Uterus (tissue), 4 donors: ENCODE data around the gene LGMN. TPM values are rescaled to one million over a fixed set of nuclear protein-coding genes. Genes with fewer than 3 reads are reported as not detected.

ENCODE experiments used
- DNase-seq, 2 donors: peaks; one replicate each; pipeline ENCODE4 v3.0.0-alpha.2; 2019 to 2020
- H3K27ac ChIP-seq, 2 donors: fragments of 200-600 bp; sonication (generic); 1 replicate in 1 of 2; 2 replicates in 1 of 2; pipeline ENCODE4 v1.5.1; 2016 to 2018
- H3K27me3 ChIP-seq, 2 donors: fragments of 200-600 bp; sonication (generic); one replicate each; pipeline ENCODE4 v1.5.1; 2018 to 2019; ENCODE audit warnings: control low read depth in 1 of 2
- H3K36me3 ChIP-seq, 2 donors: fragments of 200-600 bp; sonication (generic); one replicate each; pipeline ENCODE4 v1.5.1; 2019; ENCODE audit warnings: control low read depth in 1 of 2
- H3K4me1 ChIP-seq, 2 donors: fragments of 200-600 bp; sonication (generic); one replicate each; pipeline ENCODE4 v1.5.1; 2018 to 2019; ENCODE audit warnings: control low read depth in 1 of 2
- H3K4me3 ChIP-seq, 2 donors: fragments of 200-600 bp; sonication (generic); 1 replicate in 1 of 2; 2 replicates in 1 of 2; pipeline ENCODE4 v1.5.1; 2018 to 2019; ENCODE audit warnings: mild to moderate bottlenecking in 1 of 2
- H3K9me3 ChIP-seq, 2 donors: fragments of 200-600 bp; sonication (generic); one replicate each; pipeline ENCODE4 v1.5.1; 2019; ENCODE audit warnings: control low read depth in 1 of 2
- POLR2A ChIP-seq, 2 donors: fragments of 450-650 bp; IDR thresholded peaks; one replicate each; pipeline ENCODE4 v1.6.1; 2016; ENCODE audit warnings: antibody characterized with exemption in 2 of 2, mild to moderate bottlenecking in 1 of 2, moderate library complexity in 1 of 2
- intact Hi-C: fragments of 100-400 bp; cut with DNase I; formaldehyde crosslinking; loops from one replicate; pipeline ENCODE4 v1.15.1; 2023; ENCODE audit warnings: low total_unique reads
- total RNA-seq, 4 donors: library from RNA; depleted of rRNA in 3 of 4; stranded (reverse); fragments of >200 nt in 3 of 4; gene quantifications; one replicate each; pipeline versions ENCODE4 v1.1.0 to v1.2.4, GENCODE V29; 2014 to 2023
- TF ChIP-seq, protein P1 (sequence below), 4 experiments: fragments of 200-600 bp in 2 of 4; fragments of 450-650 bp in 2 of 4; sonication (generic) in 2 of 4; IDR thresholded peaks; one replicate each; pipeline ENCODE4 v1.5.1; 2016 to 2019; ENCODE audit warnings: antibody characterized with exemption in 4 of 4, mild to moderate bottlenecking in 2 of 4, moderate library complexity in 1 of 4
- donor health status: DM: yes; HTN: yes; CAD: no.

The LGMN gene
- total RNA-seq, 4 donors from 2014 or later, result 13.6 to 91.4 (median 69.1) TPM

DNA sequence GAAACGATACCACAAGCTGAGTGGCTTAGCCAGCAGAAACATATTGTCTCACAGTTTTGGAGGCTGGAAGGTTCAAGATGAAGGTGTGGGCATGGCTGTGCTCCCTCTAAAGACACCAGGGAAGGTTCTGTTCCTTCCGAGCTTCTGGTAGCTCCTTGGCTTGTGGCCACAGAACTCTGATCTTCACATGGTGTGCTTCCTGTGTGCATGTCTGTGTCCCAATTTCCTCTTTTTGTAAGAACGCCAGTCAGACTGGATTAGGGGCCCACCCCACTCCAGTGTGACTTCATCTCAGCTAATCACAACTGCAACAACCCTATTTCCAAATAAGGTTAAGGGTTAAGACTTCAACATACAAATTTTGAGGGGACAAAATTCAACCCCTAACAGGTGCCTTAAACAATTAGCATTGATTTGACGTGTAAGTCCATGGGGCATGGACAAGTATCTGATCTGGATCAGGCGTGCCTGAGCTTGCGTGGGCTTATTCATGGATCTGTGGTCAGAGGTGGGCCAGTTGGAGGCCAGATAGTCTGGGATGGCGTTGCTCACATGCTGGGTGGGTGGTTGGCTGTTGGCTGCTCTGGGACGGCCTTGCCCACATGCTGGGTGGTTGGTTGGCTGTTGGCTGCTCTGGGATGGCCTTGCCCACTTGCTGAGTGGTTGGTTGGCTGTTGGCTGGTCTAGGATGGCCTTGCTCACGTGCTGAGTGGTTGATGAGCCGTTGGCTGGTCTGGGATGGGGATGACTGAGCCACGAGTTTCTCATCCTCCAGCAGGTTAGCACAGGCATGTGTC is 88.5 kb downstream of the LGMN start:
- Histone ChIP-seq H3K4me3 (no peak overlapping the region), H3K36me3 (no peaks in the 10 kb centered on the region), H3K9me3 (no peaks in the 10 kb centered on the region), H3K4me1 (no peaks in the 10 kb centered on the region), H3K27me3 (no peaks in the 10 kb centered on the region), H3K27ac (peak overlapping the region in 1 of 2 donors; percentile 28)
- TF ChIP-seq, protein P1, sequence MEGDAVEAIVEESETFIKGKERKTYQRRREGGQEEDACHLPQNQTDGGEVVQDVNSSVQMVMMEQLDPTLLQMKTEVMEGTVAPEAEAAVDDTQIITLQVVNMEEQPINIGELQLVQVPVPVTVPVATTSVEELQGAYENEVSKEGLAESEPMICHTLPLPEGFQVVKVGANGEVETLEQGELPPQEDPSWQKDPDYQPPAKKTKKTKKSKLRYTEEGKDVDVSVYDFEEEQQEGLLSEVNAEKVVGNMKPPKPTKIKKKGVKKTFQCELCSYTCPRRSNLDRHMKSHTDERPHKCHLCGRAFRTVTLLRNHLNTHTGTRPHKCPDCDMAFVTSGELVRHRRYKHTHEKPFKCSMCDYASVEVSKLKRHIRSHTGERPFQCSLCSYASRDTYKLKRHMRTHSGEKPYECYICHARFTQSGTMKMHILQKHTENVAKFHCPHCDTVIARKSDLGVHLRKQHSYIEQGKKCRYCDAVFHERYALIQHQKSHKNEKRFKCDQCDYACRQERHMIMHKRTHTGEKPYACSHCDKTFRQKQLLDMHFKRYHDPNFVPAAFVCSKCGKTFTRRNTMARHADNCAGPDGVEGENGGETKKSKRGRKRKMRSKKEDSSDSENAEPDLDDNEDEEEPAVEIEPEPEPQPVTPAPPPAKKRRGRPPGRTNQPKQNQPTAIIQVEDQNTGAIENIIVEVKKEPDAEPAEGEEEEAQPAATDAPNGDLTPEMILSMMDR (IDR thresholded peaks at IDR 0.05), result no peak
- TF ChIP-seq POLR2A (IDR thresholded peaks at IDR 0.05), result no peak
- DNase-seq, result no peak
- intact Hi-C loops, result no loop called here

DNA sequence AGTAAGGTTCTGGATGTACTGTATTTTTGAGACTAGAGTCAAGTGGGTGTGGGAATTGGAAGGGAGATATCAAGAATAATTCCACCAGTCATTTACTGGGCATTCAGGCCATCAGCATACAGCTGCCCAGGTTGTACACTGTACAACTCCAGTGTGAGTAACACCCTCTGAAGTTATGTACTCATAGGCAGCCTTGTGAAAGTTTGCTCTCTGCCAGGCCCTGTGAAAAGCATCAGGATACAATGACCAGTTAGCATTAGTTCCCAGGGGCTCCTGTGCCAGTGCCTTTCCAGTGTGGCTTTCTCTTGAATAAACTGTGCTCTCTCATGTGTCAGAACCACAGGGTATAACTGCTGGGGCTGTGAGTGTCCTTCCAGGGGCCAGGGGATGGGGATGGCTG is 89.7 kb downstream of the LGMN start:
- H3K9me3 ChIP-seq, result no peaks in the 10 kb centered on the region
- no peak overlapping the region for H3K27ac ChIP-seq
- DNase-seq, result no peak
- H3K36me3 ChIP-seq, result no peaks in the 10 kb centered on the region
- H3K4me1 ChIP-seq, result no peaks in the 10 kb centered on the region
- TF ChIP-seq, protein P1 (IDR thresholded peaks at IDR 0.05), result no peak
- TF ChIP-seq POLR2A (IDR thresholded peaks at IDR 0.05), result no peak
- no peaks in the 10 kb centered on the region for H3K27me3 ChIP-seq
- intact Hi-C loops, result no loop called here
- no peak overlapping the region for H3K4me3 ChIP-seq

DNA sequence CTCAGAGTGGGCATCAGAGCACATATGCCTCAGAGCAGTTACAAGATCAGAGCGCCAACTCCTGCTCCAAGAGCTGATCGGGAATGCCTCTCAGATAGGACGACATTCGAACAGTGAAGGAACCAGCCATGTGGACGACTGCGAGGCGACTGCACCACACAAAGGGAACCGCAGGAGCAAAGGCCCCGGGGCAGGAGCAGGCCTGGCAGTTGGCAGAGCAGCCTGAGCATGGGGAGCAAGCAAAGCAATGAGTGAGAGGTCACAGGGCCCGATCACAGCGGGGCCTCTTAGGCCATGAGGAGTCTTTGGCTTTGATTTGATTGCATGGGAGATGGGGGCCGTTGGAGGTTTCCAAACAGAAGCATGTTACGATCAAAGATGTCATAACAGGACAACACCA is 90.3 kb downstream of the LGMN start:
- no peak for TF ChIP-seq POLR2A (IDR thresholded peaks at IDR 0.05)
- TF ChIP-seq, protein P1 (IDR thresholded peaks at IDR 0.05), result no peak
- intact Hi-C loops, result no loop called here
- H3K9me3 ChIP-seq, result no peaks in the 10 kb centered on the region
- no peaks in the 10 kb centered on the region for H3K27me3 ChIP-seq
- H3K27ac ChIP-seq, result no peak overlapping the region
- H3K4me1 ChIP-seq, result no peaks in the 10 kb centered on the region
- H3K36me3 ChIP-seq, result no peaks in the 10 kb centered on the region
- H3K4me3 ChIP-seq, result no peak overlapping the region
- DNase-seq, result no peak

DNA sequence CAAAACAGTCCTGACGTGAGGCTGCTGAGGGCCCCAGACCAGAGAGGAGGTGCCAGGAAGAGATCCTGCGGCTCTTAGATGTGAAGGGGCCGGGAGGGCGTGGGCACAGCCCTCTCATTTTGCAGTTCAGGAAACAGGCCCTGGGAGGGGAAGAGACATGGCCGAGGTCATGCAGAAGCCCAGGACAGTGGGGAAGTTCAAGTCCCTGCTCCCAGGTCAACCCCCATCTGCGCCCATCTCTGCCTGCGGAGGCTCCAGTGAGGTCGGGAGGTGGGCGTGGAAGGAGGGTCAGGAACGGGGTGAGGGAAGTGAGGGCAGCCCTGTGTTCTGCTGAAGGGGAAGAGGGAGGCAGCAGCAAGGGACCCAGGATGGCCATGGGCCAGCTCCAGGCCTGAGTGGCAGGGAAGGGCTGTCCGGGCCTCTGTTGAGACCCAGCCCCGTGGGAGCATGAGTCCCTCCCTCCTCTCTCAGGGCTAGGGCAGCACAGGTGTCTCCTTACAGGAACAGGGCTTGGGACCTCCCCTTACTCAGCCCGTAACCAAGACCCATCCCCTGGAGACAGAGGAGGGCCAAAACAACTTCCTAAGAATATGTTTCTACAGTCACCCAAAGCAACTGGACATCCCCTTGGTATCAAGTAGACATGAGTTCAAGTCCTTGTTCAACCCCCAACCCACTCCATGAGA is 90.8 kb downstream of the LGMN start:
- Histone ChIP-seq H3K27ac (peak overlapping the region in 1 of 2 donors; percentile 34), H3K9me3 (no peaks in the 10 kb centered on the region)

More for the DNA sequence above, 90.8 kb downstream of the LGMN start:
- H3K36me3 ChIP-seq, result no peaks in the 10 kb centered on the region
- DNase-seq, result no peak
- TF ChIP-seq, protein P1 (IDR thresholded peaks at IDR 0.05), result no peak
- no peak for TF ChIP-seq POLR2A (IDR thresholded peaks at IDR 0.05)
- no peaks in the 10 kb centered on the region for H3K27me3 ChIP-seq
- intact Hi-C loops, result no loop called here
- H3K4me3 ChIP-seq, result no peak overlapping the region
- H3K4me1 ChIP-seq, result no peaks in the 10 kb centered on the region
